Peyer's patch (tissue), 4 donors: ENCODE measurements around the gene DUOXA1.

Experiments used
- POLR2A ChIP-seq, 2 donors: fragments of 450-650 bp; IDR thresholded peaks; one replicate each; pipeline ENCODE4 v1.5.1; 2017; ENCODE audit warnings: antibody characterized with exemption in 2 of 2, mild to moderate bottlenecking in 2 of 2, moderate library complexity in 2 of 2
- TF ChIP-seq, protein P1 (sequence below), 6 experiments: fragments of 450-650 bp in 4 of 6; fragments of 200-600 bp in 2 of 6; sonication (generic) in 1 of 6; IDR thresholded peaks; one replicate each; pipeline ENCODE4 v1.5.1; 2017 to 2019; ENCODE audit warnings: antibody characterized with exemption in 6 of 6, mild to moderate bottlenecking in 3 of 6, moderate library complexity in 1 of 6

DNA sequence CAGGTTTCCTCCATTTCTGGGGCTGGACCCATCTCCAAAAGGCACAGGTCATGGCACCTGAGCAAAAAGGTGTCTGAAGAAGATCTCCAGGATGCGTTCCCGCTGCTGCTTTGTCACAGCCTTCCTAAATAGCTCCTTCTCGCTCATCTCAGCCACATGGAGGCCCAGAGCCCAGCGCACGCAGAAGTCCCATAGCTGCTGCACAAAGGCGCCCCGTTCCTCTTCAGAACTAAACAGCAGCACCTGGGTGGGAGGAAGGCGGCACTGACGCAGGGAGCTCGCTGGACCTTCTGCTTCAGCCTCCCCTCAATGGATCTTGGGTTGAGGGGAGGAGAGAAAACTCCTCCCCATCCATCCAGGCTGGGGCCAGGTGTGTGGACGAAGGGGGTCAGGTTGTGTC, 24.1 kb downstream of the DUOXA1 start:
- TF ChIP-seq, protein P1, sequence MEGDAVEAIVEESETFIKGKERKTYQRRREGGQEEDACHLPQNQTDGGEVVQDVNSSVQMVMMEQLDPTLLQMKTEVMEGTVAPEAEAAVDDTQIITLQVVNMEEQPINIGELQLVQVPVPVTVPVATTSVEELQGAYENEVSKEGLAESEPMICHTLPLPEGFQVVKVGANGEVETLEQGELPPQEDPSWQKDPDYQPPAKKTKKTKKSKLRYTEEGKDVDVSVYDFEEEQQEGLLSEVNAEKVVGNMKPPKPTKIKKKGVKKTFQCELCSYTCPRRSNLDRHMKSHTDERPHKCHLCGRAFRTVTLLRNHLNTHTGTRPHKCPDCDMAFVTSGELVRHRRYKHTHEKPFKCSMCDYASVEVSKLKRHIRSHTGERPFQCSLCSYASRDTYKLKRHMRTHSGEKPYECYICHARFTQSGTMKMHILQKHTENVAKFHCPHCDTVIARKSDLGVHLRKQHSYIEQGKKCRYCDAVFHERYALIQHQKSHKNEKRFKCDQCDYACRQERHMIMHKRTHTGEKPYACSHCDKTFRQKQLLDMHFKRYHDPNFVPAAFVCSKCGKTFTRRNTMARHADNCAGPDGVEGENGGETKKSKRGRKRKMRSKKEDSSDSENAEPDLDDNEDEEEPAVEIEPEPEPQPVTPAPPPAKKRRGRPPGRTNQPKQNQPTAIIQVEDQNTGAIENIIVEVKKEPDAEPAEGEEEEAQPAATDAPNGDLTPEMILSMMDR (IDR thresholded peaks at IDR 0.05), result no peak
- no peak for TF ChIP-seq POLR2A (IDR thresholded peaks at IDR 0.05)
